ENCODE results near the gene ATF1.

The ATF1 gene

GRCh38 chr12:50740307-50740706 lies 23.6 kb upstream of the ATF1 start:
- ATAC-seq (ENCODE audit: low read depth) (no peak), DNase-seq (ENCODE audit: low spot score) (no peak)
- Histone ChIP-seq H3K36me3 (ENCODE audit: low read depth) (peaks cover 81% of the 10 kb centered on the region), H3K4me3 (ENCODE audit: severe bottlenecking) (no peak overlapping the region), H3K9me3 (ENCODE audit: severe bottlenecking) (no peaks in the 10 kb centered on the region), H3K4me1 (ENCODE audit: insufficient read depth, poor library complexity, severe bottlenecking) (no peaks in the 10 kb centered on the region), H3K27ac (ENCODE audit: poor library complexity, severe bottlenecking) (no peak overlapping the region), H3K27me3 (ENCODE audit: insufficient read depth, poor library complexity, severe bottlenecking) (no peaks in the 10 kb centered on the region)
- TF ChIP-seq CTCF (IDR thresholded peaks at IDR 0.05; ENCODE audit: poor library complexity, severe bottlenecking): no peak

- no peak for TF ChIP-seq CTCF (IDR thresholded peaks at IDR 0.05; ENCODE audit: poor library complexity, severe bottlenecking)
- H3K27me3 ChIP-seq (ENCODE audit: insufficient read depth, poor library complexity, severe bottlenecking): no peaks in the 10 kb centered on the region
- no peak for ATAC-seq (ENCODE audit: low read depth)
- no peak overlapping the region for H3K4me3 ChIP-seq (ENCODE audit: severe bottlenecking)
- no peaks in the 10 kb centered on the region for H3K4me1 ChIP-seq (ENCODE audit: insufficient read depth, poor library complexity, severe bottlenecking)
- H3K27ac ChIP-seq (ENCODE audit: poor library complexity, severe bottlenecking): no peak overlapping the region
- DNase-seq (ENCODE audit: low spot score): no peak
- peaks cover 90% of the 10 kb centered on the region for H3K36me3 ChIP-seq (ENCODE audit: low read depth)
- no peaks in the 10 kb centered on the region for H3K9me3 ChIP-seq (ENCODE audit: severe bottlenecking)
Observed at GRCh38 chr12:50742776-50743175, 21.1 kb upstream of the ATF1 start.

- no peak for DNase-seq (ENCODE audit: low spot score)
- Histone ChIP-seq H3K36me3 (ENCODE audit: low read depth) (peaks cover 68% of the 10 kb centered on the region), H3K4me1 (ENCODE audit: insufficient read depth, poor library complexity, severe bottlenecking) (no peaks in the 10 kb centered on the region), H3K4me3 (ENCODE audit: severe bottlenecking) (no peak overlapping the region), H3K27me3 (ENCODE audit: insufficient read depth, poor library complexity, severe bottlenecking) (no peaks in the 10 kb centered on the region), H3K27ac (ENCODE audit: poor library complexity, severe bottlenecking) (no peak overlapping the region), H3K9me3 (ENCODE audit: severe bottlenecking) (no peaks in the 10 kb centered on the region)
- TF ChIP-seq CTCF (IDR thresholded peaks at IDR 0.05; ENCODE audit: poor library complexity, severe bottlenecking): no peak
- no peak for ATAC-seq (ENCODE audit: low read depth)
Observed at GRCh38 chr12:50745861-50746260, 18.0 kb upstream of the ATF1 start.

- ATAC-seq (ENCODE audit: low read depth) (no peak), DNase-seq (ENCODE audit: low spot score) (no peak)
- H3K4me3 ChIP-seq (ENCODE audit: severe bottlenecking): no peak overlapping the region
- no peak for TF ChIP-seq CTCF (IDR thresholded peaks at IDR 0.05; ENCODE audit: poor library complexity, severe bottlenecking)
- H3K27me3 ChIP-seq (ENCODE audit: insufficient read depth, poor library complexity, severe bottlenecking): no peaks in the 10 kb centered on the region
- H3K36me3 ChIP-seq (ENCODE audit: low read depth): peaks cover 62% of the 10 kb centered on the region
- H3K27ac ChIP-seq (ENCODE audit: poor library complexity, severe bottlenecking): no peak overlapping the region
- no peaks in the 10 kb centered on the region for H3K9me3 ChIP-seq (ENCODE audit: severe bottlenecking)
- no peaks in the 10 kb centered on the region for H3K4me1 ChIP-seq (ENCODE audit: insufficient read depth, poor library complexity, severe bottlenecking)
Observed at GRCh38 chr12:50746431-50746830, 17.5 kb upstream of the ATF1 start.

GRCh38 chr12:50747817-50748216 lies 16.1 kb upstream of the ATF1 start:
- no peaks in the 10 kb centered on the region for H3K9me3 ChIP-seq (ENCODE audit: severe bottlenecking)
- DNase-seq (ENCODE audit: low spot score): no peak
- no peaks in the 10 kb centered on the region for H3K27me3 ChIP-seq (ENCODE audit: insufficient read depth, poor library complexity, severe bottlenecking)
- H3K36me3 ChIP-seq (ENCODE audit: low read depth): peaks cover 53% of the 10 kb centered on the region
- no peak overlapping the region for H3K4me3 ChIP-seq (ENCODE audit: severe bottlenecking)
- no peak overlapping the region for H3K27ac ChIP-seq (ENCODE audit: poor library complexity, severe bottlenecking)
- TF ChIP-seq CTCF (IDR thresholded peaks at IDR 0.05; ENCODE audit: poor library complexity, severe bottlenecking): no peak
- ATAC-seq (ENCODE audit: low read depth): no peak
- no peaks in the 10 kb centered on the region for H3K4me1 ChIP-seq (ENCODE audit: insufficient read depth, poor library complexity, severe bottlenecking)

Data from RWPE2 (cell line).